ENCODE results near the gene TRIP12. TPM values are rescaled to one million over a fixed set of nuclear protein-coding genes. Genes with fewer than 3 reads are reported as not detected.

TRIP12 gene
- total and polyA plus RNA-seq, 2 of the 4 experiments (the other 2 are of a cell fraction) = 51.6 to 209 TPM

DNA sequence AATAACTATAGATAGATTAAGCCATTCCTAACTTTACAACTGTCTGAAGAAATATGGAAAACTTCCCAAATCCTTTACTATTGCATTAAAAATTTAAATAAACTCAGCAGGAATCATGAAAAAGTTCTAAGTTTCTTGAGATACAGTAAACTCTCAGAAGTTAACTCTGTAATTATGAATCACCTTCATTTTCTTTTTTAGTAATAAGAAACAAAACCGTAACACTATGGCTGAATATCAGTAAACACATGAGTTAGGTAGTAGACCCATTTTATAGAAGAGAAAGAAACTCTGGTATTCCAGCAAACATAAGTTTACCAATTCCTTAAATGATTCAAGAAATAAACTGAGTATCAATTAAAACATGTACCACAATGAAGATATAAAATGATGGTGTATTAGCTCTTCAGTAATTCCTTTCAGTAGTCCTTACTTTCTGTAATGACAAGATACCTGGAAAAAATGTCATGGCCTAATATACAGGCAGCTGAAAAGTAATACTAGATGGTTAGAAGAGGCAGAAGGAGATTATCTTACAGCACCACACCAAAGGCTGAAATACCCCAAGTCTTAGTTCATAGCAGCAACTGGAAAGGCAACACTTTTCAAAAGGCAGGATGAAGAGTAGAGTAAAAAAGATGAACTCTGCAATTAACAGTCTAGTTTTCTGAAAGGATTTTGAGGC, 11.5 kb downstream of the TRIP12 start (continued):
- no peak for TF ChIP-seq POLR2A (IDR thresholded peaks at IDR 0.05; ENCODE audit: low read depth, low read length)

DNA sequence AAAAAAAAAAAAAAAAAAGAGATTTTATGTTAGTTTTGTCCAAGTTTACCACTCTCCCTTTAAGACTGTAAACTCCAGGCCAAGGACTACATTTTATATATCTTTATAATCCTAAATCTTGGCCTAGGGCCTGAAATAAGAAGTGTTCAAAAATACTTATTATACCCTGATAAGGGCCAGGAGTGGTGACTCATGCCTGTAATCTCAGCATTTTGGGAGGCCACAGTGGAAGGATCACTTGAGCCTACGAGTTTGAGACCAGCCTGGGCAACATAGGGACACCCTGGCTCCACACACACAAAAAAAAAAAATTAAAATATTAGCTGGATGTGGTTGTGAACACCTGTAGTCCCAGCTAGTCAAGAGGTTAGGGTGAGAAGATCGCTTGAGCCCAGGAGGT, 12.7 kb downstream of the TRIP12 start:
- Histone ChIP-seq H3K27ac (ENCODE audit: insufficient read depth, low read length) (no peak overlapping the region), H3K18ac (ENCODE audit: low read depth, low read length) (no peak overlapping the region), H3K4me1 (ENCODE audit: control insufficient read depth, insufficient read depth, low read length) (peaks cover 7% of the 10 kb centered on the region; the same call in 1 of the 2 replicates), H2AK5ac (ENCODE audit: low read depth, low read length) (no peak overlapping the region), H3K4me2 (ENCODE audit: low read depth, low read length) (no peak overlapping the region), H3K4ac (ENCODE audit: low read depth, low read length) (no peak overlapping the region), H2AK9ac (replicated peaks; ENCODE audit: low read depth, low read length, poor library complexity) (no peak overlapping the region), H3K79me1 (ENCODE audit: low read depth in 1 of 2, low read length in 2 of 2) (peaks cover 0 to 46% of the 10 kb centered on the region in 2 experiments), H2BK15ac (ENCODE audit: low read depth, low read length) (no peak overlapping the region), H3K36me3 (ENCODE audit: control insufficient read depth, insufficient read depth, low read length) (peaks cover 13% of the 10 kb centered on the region; the same call in 1 of the 2 replicates), H2BK5ac (ENCODE audit: low read depth, low read length, poor library complexity, severe bottlenecking) (no peak overlapping the region), H3K4me3 (ENCODE audit: insufficient read depth, low read depth, low read length) (no peak overlapping the region), H4K91ac (ENCODE audit: insufficient read depth, low read depth, low read length) (no peak overlapping the region), H3K9me1 (ENCODE audit: insufficient read depth, low read length) (peaks cover 5% of the 10 kb centered on the region; the same call in 1 of the 2 replicates), H4K20me1 (ENCODE audit: insufficient read depth, low read length) (peaks cover 70% of the 10 kb centered on the region), H3K56ac (ENCODE audit: extremely low read depth, insufficient read depth, low read length) (no peak overlapping the region), H3K14ac (replicated peaks; ENCODE audit: low read depth, low read length) (no peak overlapping the region), H4K5ac (ENCODE audit: low read depth, low read length) (no peak overlapping the region), H2BK20ac (ENCODE audit: low read depth, low read length) (no peak overlapping the region; the same call in 1 of the 2 replicates), H3K9me3 (ENCODE audit: control insufficient read depth, insufficient read depth, low read length) (no peaks in the 10 kb centered on the region), H3K23ac (ENCODE audit: low read depth, low read length) (no peak overlapping the region), H2AFZ (replicated peaks; ENCODE audit: low read length, poor library complexity) (no peak overlapping the region), H3K27me3 (ENCODE audit: control insufficient read depth, insufficient read depth, low read length) (no peaks in the 10 kb centered on the region), H2BK120ac (ENCODE audit: low read depth, low read length) (no peak overlapping the region), H4K8ac (ENCODE audit: low read depth in 2 of 2, low read length in 2 of 2) (no peak overlapping the region), H3K9ac (ENCODE audit: low read depth, low read length) (no peak overlapping the region)
- intact Hi-C loops (cut with micrococcal nuclease) (no loop called here), in situ Hi-C loops (cut with MboI; ENCODE audit: low sequenced_read_pairs) (no loop called here), dilution Hi-C loops (cut with HindIII; ENCODE audit: low sequenced_read_pairs, unreplicated experiment) (no loop called here)
- DNase-seq (no peak), ATAC-seq (ENCODE audit: low read depth) (no peak; the same call in 1 of the 2 replicates)
- ChIA-PET CTCF (no interaction called here), POLR2A (ENCODE audit: unreplicated experiment) (no interaction called here)
- no peak for TF ChIP-seq MXI1 (IDR thresholded peaks at IDR 0.05; ENCODE audit: borderline replicate concordance, low read depth, low read length)
- no TSS peak for BruUV-seq (replicated peaks)
- WGBS, 2 experiments (ENCODE audit: extremely low coverage in 2 of 2, insufficient read length in 1 of 2) = no CpG with 5 or more reads among the region's 2 CpGs
